Astrocyte of the cerebellum (primary cell): ENCODE data around the gene RSRC1.
"Not testable (repeated sequence)": the region's sequence is repeated elsewhere in the genome, so short reads cannot be mapped to it uniquely, and the experiment has no call there.

Experiments used
- DNase-seq: peaks from one replicate; pipeline ENCODE4 v3.0.0-alpha.2; 2011; ENCODE audit warnings: low read depth
- H3K4me3 ChIP-seq: 2 replicates; pipeline ENCODE4 v1.5.1; 2011; ENCODE audit warnings: mild to moderate bottlenecking, low read depth, low read length, moderate library complexity
- in situ Hi-C: cut with HindIII; loops from 2 replicates; pipeline ENCODE4 v1.10.0; 2017; ENCODE audit warnings: low sequenced_read_pairs
- TF ChIP-seq, protein P1 (sequence below): IDR thresholded peaks from 2 replicates; pipeline ENCODE4 v1.5.1; 2012; ENCODE audit warnings: low read length, low read depth, moderate library complexity, mild to moderate bottlenecking; ENCODE audit errors: missing control alignments

The RSRC1 gene, protein sequence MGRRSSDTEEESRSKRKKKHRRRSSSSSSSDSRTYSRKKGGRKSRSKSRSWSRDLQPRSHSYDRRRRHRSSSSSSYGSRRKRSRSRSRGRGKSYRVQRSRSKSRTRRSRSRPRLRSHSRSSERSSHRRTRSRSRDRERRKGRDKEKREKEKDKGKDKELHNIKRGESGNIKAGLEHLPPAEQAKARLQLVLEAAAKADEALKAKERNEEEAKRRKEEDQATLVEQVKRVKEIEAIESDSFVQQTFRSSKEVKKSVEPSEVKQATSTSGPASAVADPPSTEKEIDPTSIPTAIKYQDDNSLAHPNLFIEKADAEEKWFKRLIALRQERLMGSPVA

DNA sequence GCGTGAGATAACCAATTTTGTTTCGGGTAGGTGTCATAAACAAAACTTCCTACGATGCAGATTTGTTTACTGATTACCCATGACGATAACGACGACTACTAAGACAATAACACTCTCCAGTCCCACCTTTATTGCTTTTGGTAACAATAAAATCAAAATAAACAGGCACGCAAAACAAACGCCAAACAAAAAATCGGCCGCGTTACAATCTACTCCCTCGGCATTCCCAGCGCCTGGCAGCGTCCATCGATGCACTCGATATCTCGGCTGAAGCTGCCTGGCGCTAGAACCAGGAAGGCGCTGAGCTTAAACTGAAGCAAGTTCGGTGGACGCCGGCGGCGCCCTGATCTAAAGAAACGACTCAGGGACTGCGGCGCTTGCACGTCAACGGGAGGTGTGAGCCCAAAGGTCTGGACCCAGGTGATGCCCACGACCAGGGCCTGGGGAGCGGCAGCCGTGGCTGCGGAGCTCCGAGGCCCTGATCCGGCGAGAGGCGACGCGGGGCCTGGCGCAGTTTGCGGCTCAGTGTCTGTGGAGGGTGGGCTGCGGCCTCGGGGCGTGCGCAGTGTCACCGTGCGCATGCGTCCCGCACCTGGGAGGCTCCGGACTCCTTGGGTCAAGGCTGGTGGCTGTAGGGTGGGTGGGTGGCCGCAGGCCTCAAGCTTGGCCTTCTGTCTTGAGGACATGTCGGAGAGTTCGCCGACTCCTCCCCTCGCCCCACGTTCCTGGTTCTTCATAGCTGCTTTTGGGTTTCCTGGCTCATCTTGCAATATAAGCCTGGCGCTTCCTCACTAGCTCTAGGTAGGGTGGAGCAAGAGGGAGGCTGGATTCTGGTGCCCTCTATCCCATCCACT lies at the start of gene RSRC1:
TSS of gene RSRC1 (plus strand) at position 286 of the 854 bp plus-strand sequence. CDS start 12,016 bp downstream, outside the sequence.
- TF ChIP-seq, protein P1, sequence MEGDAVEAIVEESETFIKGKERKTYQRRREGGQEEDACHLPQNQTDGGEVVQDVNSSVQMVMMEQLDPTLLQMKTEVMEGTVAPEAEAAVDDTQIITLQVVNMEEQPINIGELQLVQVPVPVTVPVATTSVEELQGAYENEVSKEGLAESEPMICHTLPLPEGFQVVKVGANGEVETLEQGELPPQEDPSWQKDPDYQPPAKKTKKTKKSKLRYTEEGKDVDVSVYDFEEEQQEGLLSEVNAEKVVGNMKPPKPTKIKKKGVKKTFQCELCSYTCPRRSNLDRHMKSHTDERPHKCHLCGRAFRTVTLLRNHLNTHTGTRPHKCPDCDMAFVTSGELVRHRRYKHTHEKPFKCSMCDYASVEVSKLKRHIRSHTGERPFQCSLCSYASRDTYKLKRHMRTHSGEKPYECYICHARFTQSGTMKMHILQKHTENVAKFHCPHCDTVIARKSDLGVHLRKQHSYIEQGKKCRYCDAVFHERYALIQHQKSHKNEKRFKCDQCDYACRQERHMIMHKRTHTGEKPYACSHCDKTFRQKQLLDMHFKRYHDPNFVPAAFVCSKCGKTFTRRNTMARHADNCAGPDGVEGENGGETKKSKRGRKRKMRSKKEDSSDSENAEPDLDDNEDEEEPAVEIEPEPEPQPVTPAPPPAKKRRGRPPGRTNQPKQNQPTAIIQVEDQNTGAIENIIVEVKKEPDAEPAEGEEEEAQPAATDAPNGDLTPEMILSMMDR, result no peak

DNA sequence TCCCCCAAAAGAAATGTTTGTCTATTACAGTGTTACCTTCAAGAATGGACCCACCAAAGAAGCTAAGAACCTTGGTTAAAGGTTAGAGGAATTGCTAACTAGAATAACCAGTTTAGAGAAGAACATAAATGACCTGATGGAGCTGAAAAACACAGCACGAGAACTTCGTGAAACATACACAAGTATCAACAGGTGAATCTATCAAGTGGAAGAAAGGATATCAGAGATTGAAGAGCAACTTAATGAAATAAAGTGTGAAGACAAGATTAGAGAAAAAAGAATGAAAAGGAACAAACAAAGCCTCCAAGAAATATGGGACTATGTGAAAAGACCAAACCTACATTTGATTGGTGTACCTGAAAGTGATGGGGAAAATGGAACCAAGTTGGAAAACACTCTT lies 44.3 kb upstream of the RSRC1 start:
- in situ Hi-C loops, DNase-seq, H3K4me3 ChIP-seq: not testable (repeated sequence)

More for the DNA sequence above, at the start of gene RSRC1:
- peak; percentile 75 for DNase-seq
- in situ Hi-C loops, result no loop called here
- H3K4me3 ChIP-seq, result peak within 1 kb of the TSS; percentile 63

DNA sequence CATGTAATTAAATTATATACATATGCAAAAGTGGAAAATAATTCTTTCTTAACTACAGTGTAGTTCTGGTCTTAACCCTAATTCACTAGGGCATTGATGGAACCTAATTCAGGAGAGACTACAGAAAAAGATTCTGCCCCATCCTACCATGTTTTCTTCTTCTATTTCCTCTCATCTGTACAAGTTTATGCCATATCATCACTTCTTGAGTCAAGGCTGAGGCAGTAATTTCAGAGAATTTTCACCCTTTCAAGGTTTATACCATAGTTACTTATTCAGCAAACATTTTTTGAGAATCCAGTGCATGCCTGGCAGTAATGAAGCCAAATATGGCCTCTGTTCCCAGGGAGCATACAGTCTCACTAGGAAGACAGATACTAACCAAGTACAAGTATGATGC lies 37.1 kb upstream of the RSRC1 start:
- DNase-seq, result no peak
- in situ Hi-C loops, result no loop called here
- no peak overlapping the region for H3K4me3 ChIP-seq
- TF ChIP-seq, protein P1, result no peak

DNA sequence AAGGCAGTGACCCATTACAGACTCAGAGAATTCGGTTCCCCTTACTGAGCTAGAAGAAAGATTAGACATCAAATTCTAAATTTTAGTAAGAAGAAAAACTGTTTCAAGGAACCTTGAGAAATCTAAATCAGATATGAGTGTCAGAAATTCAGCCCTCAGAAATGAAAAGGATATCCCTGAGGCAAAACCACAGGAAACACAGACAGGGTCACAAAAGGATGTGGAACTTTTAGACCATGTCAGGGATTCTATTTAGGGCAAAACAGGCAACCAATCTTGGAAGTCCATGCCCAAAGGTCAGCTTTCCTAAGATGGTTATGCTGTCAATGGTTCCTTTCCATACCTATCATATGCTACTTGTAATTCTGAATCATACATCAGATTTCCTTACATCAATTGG lies 35.3 kb upstream of the RSRC1 start:
- TF ChIP-seq, protein P1, result no peak
- in situ Hi-C loops, result no loop called here

DNA sequence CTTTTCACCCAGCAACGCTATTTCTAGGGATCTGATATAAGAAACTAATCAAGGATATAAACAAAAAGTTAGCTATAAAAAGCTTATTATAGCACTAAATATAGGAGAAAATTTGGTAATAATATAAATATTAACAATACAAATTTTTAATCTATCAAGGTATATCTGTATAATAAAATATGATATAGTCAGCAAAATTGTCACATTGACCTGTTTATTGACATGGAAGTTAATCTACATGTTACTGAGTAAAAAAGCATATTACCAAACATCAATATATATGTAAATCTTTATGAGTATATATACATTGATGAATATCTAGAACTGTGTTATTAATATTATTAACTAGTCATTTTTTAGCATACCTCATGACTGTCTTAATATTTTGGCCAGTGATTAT lies 30.3 kb upstream of the RSRC1 start:
- TF ChIP-seq, protein P1, result no peak
- no peak for DNase-seq
- H3K4me3 ChIP-seq, result no peak overlapping the region
- in situ Hi-C loops, result no loop called here

More for the DNA sequence above, 35.3 kb upstream of the RSRC1 start:
- H3K4me3 ChIP-seq, result no peak overlapping the region
- DNase-seq, result no peak

DNA sequence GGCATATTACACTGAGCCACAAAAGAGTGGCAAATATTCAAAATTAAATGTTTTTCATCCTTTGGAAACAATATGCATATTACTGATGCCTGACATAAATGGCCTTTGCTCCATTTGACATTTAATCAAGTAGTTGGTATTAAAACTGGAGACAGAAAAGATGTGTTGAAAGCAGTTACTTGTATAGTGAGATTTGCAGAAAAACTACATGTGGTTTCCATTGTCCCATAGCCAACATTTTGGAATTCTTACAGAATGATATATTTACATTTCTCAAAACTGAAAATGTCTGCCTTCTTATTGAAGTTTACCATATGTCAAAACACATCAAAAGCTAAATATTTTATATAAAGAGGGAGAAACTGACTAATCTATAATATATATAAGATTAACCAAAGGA lies 25.2 kb upstream of the RSRC1 start:
- in situ Hi-C loops, result no loop called here

More for the DNA sequence above, 25.2 kb upstream of the RSRC1 start:
- no peak for DNase-seq
- TF ChIP-seq, protein P1, result no peak
- no peak overlapping the region for H3K4me3 ChIP-seq
